Measurements from ENCODE around the gene POLR3K.
"Not testable (repeated sequence)": the region's sequence is repeated elsewhere in the genome, so short reads cannot be mapped to it uniquely, and the experiment has no call there.

Gene POLR3K

DNA sequence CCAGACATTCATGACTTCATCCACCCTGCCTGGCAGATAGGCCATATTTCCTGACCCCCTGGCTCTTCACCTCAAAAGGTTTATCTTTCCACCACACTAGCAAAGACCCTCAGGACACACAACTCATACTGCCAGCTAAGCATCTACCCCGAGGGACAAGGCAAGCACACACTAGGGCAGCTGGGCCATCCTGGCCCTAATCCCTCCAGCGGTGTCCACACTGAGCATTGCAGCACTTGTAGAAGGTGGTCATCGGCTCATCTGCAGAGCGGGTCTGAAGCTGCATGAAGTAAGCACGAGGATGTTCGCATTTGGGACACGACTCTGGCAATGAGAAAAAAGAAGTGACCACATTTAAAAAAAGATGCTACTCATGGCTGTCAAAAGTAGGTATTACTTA is 6.2 kb downstream of the POLR3K start:
- in situ Hi-C loops (cut with MboI; ENCODE audit: low sequenced_read_pairs) = no loop called here

DNA sequence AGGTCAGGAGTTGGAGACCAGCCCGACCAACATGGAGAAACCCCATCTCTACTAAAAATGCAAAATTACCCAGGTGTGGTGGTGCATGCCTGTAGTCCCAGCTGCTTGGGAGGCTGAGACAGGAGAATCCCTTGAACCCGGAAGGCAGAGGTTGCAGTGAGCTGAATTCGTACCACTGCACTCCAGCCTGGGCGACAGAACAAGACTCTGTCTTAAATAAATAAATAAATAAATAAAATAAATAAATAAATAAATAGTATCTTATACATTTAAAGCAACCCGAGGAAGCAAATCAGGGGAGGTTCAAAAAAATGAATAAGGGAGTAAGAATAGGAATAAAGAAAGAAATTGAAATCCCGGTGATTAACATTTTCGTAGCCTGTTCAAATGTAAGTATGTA is 6.9 kb downstream of the POLR3K start:
- in situ Hi-C loops (cut with MboI; ENCODE audit: low sequenced_read_pairs) = not testable (repeated sequence)

DNA sequence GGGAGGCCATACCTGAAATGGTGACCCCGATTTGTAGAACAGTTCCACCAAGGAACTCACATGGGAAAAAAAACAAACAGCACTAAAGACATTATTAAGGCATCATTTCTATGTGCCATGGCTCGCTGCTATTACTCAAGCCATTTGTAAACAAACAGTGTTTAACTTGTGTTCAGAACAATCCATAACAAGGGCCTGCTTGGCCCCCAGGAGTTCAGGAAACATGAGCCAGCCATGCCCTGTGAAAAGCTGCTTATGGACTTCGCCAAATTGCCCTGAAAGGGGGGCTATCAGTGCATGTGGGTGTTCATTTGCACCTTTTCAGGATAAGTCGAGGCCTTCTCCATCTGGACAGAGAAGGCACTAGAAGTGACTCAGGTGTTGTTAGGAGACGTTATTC is 8.0 kb downstream of the POLR3K start:
- in situ Hi-C loops (cut with MboI; ENCODE audit: low sequenced_read_pairs) = no loop called here

DNA sequence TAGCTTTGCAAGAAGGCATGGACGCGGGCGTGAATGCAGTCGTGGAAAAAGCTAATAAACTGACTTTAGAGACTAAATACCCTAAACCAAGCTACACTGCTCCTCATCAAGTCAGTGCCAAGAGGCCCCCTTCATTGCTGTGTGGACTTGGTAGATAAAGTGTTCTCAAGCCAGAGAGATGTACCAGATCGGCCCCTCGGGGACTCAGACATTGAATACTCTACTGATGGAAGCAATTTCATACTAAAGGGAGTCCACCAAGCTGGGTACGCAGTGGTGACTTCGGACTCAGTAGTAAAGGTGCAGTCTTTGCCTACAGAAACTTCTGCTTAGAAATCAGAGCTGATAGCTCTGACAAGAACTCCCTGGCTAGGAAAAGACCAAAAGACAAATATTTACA is 8.8 kb downstream of the POLR3K start:
- in situ Hi-C loops (cut with MboI; ENCODE audit: low sequenced_read_pairs) = no loop called here

DNA sequence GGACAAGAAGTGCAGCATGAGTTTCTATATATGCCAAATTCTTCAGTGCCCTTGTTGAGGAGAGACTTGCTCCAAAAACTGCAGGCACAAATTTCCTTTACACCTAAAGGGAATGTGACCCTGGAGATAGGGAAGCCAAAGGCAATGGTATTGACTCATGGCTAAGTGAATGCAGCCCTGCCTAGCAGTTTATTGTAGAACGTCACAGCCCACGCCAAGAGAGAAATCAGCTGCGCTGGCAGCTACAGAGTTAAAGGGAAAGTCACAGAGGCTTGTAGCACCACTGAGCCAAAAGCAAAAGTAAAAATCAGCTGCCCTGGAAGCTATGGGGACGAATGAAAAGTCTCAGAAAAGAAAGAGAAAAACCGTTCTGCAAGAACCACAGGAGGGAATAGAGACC is 10.1 kb downstream of the POLR3K start:
- in situ Hi-C loops (cut with MboI; ENCODE audit: low sequenced_read_pairs) = no loop called here

DNA sequence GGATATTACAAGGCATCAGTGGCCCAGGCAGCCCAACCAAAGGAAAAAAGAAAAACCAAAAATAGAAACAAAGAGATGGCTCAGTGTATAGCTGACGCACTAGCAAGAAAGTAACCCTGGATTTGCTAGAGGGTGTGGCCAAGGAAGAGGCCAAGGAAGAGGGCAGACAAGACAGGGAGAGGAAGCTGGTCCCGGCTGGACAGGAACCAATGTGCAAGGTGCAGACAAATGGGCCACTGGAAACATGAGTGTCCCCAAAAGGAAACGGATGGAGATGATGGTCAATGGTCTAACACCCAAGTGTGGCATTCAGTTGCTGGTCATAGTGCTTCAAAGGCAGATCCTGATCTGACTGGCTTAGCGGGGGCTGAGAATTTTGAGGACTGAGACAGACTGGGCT is 10.7 kb downstream of the POLR3K start:
- in situ Hi-C loops (cut with MboI; ENCODE audit: low sequenced_read_pairs) = no loop called here

DNA sequence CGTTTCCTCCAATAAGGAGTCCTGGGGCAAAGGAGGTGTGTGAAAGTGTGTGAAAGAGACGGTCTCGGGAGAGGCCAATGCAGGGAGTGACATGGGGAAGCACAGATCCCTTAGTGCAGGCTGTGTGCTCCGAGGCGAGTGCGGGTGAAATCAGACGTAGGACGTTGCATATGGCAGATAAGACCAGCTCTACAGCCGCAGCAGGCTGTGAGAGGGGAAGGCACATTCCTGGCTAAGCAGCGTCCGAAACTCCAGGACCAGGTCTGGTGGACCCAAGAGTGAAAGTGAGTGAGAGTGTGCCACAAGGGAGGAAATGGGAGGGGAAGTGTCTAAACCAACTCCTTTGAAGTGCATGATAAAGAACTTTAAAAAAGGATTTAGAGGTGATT is 11.3 kb downstream of the POLR3K start:
- in situ Hi-C loops (cut with MboI; ENCODE audit: low sequenced_read_pairs) = no loop called here

DNA sequence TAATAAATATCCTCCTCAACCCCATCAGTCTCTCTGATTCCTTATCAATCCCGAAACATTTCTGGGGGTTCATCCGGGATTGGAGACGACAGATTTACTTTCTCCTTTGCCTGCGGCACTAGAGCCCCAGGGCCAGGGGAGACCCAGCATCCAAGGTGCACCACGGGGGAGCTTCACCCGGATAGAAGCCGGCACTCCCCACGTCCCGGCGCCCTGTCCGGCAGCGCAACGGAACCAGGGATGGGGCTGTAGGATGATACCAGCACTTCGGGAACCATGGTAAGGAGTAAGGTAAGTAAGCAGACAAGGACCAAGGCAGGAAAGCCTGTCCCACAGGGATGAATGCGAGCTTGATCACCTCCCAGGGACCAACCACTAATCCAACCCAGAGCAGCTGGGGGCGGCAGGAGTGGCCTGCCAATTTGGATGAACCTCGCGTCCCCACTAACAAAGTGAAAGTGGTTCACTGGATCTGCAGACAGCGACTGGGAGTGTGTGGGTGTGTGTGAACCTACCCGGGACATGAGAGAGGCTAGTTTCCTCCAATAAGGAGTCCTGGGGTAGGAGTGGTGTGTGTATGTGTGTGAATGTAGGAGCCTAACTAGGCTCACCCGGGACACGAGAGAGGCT is 11.9 kb downstream of the POLR3K start:
- in situ Hi-C loops (cut with MboI; ENCODE audit: low sequenced_read_pairs) = no loop called here

DNA sequence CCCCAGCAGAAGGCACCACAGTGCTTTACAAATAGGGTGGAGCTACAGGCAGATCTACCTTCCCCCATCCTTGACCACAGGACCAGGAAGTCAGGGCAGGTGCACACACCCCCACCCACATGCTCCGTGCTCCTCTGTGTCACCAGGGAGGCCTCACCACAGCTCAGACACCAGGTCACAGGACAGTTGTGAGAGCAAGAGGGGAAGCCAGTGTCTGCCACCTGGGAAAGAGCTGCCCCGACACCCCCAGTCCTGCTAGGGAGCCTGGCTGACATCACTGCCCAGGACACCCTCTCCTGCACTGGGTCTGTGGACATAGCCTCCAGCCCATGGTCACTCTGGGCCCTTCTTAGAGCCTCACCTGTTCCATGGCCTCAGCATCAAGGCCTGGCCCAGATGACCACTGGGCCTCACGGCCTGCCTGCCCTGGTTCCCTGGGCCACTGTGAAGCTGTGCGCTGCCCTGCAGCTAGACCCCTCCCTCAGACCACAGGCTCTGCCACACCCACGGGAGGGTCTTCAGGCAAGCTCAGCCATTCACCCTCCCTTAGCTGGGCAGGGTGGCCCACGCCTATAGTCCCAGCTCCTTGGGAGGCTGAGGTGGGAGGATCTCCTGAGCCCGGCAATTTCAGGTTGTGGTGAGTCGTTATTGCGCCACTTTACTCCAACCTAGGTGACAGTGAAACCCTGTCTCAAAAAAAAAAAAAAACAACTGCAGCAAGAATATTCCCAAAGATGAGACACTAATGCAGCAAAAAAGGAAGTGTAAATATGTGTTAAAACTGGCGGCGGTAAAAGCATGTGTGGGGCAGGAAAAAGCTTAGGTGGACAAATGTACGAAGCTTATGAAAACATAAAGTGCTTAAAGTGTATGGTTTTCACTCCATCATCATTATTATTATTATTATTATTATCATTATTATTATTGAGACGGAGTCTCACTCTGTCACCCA is 14.2 kb downstream of the POLR3K start:
- in situ Hi-C loops (cut with MboI; ENCODE audit: low sequenced_read_pairs) = no loop called here

DNA sequence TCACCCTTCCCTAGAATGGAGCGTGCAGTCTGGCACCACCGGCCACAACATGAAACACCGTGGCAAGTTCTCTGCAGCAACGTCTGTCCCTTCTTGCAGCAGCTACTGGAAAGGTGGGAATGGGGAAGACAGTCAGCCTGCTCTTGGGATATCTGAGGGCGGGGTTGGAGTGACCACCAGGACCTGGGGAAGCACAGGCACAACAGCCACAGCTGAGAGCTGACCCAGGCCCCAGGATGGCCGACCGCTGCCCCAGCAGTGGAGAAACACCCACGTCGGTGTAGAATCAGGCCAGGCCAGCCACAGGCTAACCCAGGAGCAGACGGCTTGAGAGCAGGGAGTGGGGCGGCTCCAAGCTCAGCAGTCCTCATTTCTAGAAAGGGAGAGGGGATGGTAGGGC is 15.2 kb downstream of the POLR3K start:
- in situ Hi-C loops (cut with MboI; ENCODE audit: low sequenced_read_pairs) = not testable (repeated sequence)

DNA sequence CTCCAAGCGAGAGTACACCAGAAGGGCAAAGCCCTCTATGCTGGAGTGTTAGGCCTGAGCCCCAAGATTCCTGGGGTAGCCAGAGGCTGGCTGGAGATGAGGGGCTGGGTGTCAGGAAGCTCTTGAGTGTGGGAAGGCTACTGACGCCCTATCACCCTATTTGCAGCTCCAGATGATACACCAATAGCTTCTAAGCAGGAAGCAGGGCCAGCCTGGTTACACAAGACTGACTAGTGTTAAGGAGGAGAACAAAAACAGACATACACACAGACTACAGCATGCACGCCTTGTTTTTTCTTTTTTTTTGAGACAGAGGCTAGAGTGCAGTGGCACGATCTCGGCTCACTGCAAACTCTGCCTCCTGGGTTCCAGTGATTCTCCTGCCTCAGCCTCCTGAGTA is 15.9 kb downstream of the POLR3K start:
- in situ Hi-C loops (cut with MboI; ENCODE audit: low sequenced_read_pairs) = no loop called here

DNA sequence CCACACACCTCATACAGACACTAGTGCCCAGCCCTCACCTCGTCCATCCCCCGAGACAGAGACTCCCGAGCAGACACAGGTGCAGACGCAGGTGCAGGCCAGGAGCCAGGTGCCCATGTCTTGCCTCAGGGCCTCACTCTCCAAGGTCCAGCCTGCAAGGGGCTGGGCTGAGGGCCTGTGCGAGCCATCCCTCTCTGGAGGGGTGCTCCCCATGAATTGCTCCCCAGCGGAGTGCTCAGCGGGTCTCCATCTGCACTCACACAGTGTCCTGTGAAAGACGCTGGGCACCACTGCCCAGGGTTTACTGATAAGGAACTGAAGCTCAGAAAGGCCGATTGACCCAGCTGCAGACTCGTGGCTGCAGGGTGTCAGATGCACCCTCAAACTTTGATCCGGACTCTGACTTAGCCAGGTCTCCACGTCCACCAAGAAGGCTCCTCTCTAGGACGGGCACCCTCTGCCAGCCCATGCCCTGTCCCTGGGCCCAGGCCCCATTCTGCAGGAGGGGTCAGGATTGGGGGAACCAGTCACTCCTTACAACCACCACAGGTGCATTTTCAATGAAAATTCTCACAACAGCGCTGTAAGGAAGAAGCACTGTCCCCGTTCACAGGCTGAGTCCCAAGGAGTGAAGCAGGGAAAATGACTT is 16.9 kb downstream of the POLR3K start:
- in situ Hi-C loops (cut with MboI; ENCODE audit: low sequenced_read_pairs) = no loop called here

DNA sequence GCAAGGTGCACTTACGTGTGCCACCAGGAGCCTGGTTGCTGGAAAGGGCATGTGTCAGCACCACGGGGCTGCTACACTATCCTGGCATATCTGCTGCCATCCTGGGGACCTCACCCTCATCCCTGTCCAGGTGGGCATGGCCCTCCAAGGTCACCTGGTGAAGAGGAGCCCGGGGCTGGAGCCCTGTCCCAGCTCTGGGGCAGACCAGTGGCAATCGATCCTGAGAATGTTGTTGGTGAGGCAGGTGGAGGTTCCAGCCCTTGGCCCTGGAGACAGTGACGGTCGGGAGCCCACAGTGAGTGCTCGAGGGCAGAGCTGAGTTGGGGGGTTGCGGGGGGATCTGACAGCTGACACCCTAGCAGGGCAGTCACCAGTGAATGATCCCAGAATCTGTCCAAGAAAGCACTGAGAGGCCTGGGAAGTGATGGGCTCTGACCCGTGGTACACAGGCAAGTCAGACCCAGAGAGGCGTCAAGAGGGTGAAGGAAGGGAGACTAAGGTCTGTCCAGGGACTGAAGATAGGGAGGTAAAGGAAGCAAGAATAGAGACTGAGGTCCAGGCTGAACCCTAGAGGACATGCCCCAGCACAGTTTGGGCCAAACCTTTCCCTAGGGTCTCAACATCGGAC is 17.6 kb downstream of the POLR3K start:
- in situ Hi-C loops (cut with MboI; ENCODE audit: low sequenced_read_pairs) = no loop called here

DNA sequence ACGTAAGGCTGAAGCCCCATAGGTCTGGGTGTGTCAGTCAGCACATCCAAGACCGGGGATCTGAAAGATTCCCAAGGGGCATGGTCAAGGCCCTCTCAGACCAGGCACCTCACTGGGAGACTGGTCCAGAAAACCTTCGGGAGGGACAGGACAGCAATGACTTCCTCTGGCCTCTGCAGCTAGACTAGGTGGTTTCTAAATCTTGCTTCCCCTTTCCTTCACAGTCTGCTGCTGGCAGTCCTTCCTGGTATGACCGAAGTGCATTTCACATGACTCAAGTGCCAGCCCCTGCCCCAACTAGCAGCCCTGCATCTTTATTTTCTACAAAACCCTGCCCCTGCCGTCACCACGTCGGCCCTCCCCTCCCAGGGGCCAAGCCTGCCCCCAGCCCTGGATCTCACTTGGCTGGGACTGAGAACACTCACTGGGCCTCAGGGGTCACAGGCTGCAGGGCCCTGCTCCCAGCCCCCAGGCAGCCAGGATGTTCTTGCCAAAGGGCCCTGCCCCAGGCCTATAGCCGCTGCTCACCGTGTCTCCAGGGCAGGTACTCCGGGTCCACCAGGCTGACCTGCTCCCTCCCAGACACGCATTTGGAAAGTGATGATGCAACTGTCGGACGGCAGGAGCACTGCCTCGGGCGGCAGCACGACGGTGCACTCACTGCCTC is 18.3 kb downstream of the POLR3K start:
- in situ Hi-C loops (cut with MboI; ENCODE audit: low sequenced_read_pairs) = no loop called here

DNA sequence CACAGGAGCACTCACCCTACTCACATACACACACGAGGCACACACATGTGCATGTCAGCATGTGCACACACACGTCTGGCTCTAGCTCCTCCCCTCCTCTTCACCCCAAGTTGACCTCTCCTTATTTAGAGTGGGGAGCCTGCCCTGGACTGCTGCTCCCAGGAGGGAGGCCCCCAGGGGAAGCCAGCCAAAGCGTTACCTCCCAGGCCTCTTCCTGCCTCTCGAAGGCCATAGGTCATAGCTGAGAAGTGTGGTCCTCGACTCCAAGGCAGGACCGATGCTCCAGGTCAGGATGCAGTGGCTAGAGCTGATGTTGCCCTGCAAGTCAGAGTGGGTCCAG is 18.8 kb downstream of the POLR3K start:
- in situ Hi-C loops (cut with MboI; ENCODE audit: low sequenced_read_pairs) = no loop called here

DNA sequence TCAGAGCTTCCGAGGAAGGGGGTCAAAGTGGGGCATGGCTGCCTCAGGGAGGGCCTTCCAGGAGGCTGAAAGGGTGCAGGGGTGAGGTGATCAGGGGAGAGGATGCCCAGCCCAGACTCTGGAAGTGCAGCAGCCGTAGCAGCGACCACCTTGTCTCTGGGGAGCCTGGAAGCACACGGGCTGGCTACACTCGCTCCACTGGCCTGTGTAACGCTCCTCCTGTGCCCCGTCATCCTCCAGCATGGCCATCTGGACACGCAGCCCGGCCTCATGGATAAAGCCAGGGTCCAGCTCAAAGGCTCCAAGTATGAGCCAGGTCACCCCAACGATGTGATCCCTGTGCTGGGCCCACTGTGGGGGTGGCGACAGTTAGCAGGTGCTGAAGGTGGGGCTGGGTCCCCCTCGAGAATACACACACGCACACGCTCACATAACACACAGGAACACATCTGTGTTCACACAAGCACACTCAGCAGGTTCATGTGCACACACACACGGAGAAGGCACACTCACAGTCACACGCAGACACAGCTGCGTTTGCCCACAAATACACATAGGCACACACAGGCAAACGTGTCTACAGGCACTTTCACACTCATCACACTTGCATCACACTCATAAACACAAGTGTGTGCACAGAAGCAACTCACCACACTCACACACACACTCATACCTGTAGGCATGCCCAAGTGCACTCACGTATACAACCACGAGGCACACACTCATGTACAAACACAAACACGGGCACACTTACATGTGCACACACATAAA is 19.3 kb downstream of the POLR3K start:
- in situ Hi-C loops (cut with MboI; ENCODE audit: low sequenced_read_pairs) = no loop called here

DNA sequence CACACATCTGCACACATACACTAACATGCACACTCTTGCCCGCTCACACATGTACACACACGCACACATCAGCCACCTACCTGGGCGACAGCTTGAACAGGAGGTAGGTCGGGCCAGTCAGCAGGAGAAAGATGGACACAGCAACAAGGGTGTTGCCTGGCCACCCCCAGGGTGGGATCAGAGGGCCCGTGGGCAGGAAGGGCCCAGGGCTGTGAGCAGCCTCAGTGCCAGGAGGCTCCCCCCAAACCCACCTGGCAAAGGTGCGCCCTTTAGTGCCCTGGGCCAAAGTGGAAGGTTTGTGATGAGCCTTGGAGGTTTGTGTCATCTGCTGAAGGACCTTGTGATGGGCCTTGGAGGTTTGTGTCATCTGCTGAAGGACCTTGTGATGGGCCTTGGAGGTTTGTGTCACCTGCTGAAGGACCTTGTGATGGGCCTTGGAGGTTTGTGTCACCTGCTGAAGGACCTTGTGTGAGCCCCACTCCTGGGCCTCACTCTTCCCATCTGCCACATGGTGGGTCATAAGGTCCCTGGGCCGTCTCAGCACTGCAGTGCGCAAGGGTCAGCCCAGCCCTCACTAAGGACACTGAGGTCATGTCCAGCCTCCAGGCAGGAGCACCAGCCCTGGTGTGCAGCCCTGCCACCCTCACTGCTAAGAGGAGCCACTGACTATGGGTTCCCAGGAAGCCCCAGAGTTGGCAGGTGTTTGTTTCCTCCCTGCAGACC is 20.1 kb downstream of the POLR3K start:
- in situ Hi-C loops (cut with MboI; ENCODE audit: low sequenced_read_pairs) = not testable (repeated sequence)

DNA sequence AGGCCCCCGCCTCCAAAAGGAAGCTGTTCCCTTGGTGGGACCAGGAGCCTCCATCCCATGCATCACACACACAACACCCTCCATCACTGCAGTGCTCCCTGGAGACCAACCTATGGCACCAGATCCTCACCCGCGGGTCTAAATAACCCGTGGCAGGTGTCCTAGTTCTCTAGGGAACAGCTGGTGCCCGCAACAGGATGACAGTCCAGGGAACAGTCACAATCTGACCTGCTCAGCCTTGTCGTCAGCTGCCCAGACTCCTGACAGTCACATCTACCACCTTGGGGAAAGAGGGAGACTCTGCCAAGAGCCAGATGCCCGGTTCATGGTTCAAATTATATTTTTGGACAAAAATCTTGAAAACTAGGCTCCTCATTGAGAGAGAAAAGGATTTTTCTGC is 22.8 kb downstream of the POLR3K start:
- in situ Hi-C loops (cut with MboI; ENCODE audit: low sequenced_read_pairs) = not testable (repeated sequence)

DNA sequence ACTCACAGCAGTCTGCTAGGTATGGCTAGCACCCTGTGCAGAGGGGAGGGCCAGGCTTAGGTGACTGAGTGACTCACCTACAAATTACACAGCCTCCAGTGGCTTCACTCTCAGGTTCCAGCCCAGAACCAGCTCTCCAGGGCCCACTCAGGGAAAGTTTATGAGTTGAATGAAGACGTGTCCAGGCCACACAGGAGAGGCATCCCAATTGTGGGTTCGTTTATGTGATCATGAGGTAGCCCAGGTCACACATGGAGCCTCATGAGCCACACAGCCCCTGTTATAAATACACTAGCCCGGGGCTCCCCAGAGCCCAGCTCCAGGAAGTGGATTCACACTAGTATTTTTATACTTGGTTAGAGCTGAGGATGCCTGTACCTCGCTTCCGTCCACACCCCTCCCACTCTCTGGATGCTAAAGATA is 27.5 kb downstream of the POLR3K start:
- in situ Hi-C loops (cut with MboI; ENCODE audit: low sequenced_read_pairs) = not testable (repeated sequence)

DNA sequence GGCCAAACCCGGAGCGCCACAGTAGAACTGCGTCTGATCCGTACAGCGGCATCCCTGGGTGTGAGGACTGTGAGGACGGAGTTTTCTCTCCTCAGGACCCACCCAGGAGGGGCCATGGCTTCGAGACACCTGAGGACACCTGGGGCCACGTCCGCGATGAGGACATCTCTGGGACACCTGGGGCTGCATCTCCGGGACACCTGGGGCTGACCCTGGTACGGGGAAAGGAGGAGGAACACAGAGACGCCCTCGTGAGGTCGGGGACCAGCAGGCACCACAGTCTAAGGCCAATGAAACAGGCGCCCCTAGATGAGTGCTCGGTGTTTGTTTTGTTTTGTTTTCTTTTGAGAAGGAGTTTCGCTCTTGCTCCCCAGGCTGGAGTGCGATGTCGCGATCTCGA is 29.3 kb downstream of the POLR3K start:
- in situ Hi-C loops (cut with MboI; ENCODE audit: low sequenced_read_pairs) = not testable (repeated sequence)

Data from HL-60/S4 treated with phorbol 12-myristate 13-acetate at 8.2 ng/mL for 4 days and 3 days (cell line).